GM21447 (cell line): Measurements from ENCODE around the gene CLTCL1.

Experiments
- ATAC-seq: cut with Tn5 transposase; IDR thresholded peaks from one replicate; pipeline ENCODE4 v1.9.1; 2021; ENCODE audit not compliant: unreplicated experiment

Gene CLTCL1

GRCh38 chr22:19134176-19134831 is 157.2 kb downstream of the CLTCL1 start:
- ATAC-seq: no peak

- no peak for ATAC-seq
Observed at GRCh38 chr22:19133561-19133960, 158.0 kb downstream of the CLTCL1 start.

- ATAC-seq: no peak
Observed at GRCh38 chr22:19132693-19133400, 158.7 kb downstream of the CLTCL1 start.

GRCh38 chr22:19132153-19132552 is 159.4 kb downstream of the CLTCL1 start:
- ATAC-seq: no peak

- no peak for ATAC-seq
Observed at GRCh38 chr22:19131685-19132015, 159.9 kb downstream of the CLTCL1 start.

- no peak for ATAC-seq
Observed at GRCh38 chr22:19130959-19131684, 160.4 kb downstream of the CLTCL1 start, which contains the start of gene TSSK2. TSSK2 (plus strand) TSS chr22:19131308; CDS start chr22:19131400, 92 bp downstream.

- ATAC-seq: no peak
Observed at GRCh38 chr22:19129871-19130270, 161.6 kb downstream of the CLTCL1 start.
